HG03097 (cell line): Measurements from ENCODE around the gene NTRK1.
"Not testable (repeated sequence)": the region's sequence is repeated elsewhere in the genome, so short reads cannot be mapped to it uniquely, and the experiment has no call there.

Experiments
- ATAC-seq: cut with Tn5 transposase; IDR thresholded peaks from one replicate; pipeline ENCODE4 v1.9.1; 2021; ENCODE audit not compliant: unreplicated experiment, low FRiP score

The NTRK1 gene

DNA sequence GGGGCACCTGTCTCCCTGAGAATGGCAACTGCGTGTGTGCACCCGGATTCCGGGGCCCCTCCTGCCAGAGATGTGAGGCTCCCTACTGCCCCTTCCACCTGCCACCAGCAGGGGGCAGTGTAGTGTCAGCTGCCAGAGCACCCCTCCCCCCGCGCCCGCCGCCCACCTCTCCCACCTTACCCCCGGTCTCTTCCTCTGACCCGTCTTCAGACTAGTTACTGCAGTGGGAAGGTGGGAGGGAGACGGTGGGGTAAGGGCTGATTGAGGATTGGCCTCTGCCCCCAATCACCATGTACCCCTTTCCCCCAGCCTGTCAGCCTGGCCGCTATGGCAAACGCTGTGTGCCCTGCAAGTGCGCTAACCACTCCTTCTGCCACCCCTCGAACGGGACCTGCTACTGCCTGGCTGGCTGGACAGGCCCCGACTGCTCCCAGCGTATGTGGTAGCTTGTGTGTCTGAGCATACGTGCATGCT, 49.7 kb downstream of the NTRK1 start:
- no peak for ATAC-seq

DNA sequence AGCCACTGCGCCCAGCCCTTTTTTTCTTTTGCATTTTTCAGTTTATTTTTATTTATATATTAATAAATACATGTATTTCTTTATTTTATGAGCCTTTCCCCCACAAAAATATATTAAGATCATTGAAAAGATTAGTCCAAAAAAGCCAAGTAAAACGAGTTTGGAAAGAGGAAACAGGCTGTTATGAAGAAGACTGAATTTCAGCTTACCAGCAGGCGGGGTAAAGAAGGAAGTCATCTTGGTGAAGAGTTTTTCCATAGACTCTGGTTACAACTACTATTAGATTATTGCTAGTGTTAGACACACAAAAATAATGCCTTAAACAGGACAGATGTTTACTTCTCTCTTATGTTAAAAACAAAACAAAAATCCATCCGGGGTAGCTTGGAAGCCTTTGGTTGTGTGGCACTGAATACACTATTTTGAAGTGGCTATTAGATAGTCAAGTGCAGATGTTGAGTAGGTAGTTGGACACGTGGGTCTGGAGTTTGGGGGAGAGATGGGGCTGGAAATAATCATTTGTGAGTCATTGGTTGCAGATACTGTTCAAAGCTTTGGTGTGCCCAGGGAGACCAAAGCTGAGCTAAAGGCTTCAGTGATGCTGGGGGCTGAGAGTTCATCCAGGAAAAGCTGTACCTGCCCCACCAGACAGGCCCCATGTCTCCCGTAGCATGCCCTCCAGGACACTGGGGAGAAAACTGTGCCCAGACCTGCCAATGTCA, 51.1 kb downstream of the NTRK1 start:
- ATAC-seq = no peak

DNA sequence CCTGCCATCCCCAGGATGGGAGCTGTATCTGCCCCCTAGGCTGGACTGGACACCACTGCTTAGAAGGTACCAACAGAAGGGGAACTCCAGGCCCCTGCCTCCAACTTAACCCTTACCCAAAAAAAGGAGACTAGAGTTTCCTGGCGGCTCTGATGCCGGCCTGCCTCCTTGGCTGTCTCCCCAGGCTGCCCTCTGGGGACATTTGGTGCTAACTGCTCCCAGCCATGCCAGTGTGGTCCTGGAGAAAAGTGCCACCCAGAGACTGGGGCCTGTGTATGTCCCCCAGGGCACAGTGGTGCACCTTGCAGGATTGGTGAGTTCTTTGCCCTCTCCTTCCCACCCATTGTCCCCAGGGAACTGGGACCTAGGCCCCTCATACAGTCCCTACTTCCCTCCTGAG, 51.6 kb downstream of the NTRK1 start:
- ATAC-seq = no peak

DNA sequence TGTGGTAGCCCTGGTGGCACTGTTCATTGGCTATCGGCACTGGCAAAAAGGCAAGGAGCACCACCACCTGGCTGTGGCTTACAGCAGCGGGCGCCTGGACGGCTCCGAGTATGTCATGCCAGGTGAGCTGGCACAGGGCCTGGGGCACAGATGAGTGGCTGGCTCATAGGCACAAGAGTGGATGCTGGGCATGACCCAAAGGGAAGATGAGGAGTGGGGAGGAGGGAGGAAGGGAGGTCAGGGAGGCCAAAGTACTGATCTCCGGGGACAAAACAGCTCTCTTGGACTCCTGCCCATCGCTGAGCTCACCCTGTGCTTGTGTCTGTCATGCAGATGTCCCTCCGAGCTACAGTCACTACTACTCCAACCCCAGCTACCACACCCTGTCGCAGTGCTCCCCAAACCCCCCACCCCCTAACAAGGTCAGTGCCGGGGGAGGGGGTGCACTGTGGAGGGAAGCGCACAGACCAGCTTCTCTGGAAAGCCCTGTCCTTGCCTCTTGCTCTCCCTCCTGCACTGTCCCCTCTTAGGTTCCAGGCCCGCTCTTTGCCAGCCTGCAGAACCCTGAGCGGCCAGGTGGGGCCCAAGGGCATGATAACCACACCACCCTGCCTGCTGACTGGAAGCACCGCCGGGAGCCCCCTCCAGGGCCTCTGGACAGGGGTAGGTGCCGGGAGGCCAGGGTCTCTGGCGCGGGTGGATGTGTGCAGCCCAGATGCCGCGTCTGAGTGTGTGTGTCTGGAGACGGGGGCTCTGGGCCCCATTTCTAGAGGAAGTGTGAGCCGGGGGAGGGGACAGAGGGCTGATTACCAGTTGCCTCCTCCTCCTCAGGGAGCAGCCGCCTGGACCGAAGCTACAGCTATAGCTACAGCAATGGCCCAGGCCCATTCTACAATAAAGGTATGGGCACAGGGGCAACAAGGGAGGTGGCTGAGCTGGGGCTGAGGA, 52.5 kb downstream of the NTRK1 start:
- no peak for ATAC-seq

DNA sequence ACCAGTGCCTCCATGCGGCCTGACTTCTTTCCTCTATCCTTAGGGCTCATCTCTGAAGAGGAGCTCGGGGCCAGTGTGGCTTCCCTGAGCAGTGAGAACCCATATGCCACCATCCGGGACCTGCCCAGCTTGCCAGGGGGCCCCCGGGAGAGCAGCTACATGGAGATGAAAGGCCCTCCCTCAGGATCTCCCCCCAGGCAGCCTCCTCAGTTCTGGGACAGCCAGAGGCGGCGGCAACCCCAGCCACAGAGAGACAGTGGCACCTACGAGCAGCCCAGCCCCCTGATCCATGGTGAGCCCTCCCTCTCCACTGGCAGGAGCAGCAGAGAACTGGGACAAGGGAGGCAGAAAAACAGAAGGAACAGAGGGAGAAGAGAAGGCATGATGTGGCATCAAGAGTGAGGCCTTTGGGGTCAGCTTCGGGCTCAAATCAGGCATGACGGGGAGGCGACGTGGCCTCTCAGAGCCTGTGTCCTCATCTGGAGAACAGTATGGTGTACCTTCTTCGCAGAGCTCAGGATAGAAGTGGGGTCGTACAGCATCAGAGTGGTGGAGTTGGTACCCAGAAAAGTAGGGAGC, 53.2 kb downstream of the NTRK1 start:
- no peak for ATAC-seq

DNA sequence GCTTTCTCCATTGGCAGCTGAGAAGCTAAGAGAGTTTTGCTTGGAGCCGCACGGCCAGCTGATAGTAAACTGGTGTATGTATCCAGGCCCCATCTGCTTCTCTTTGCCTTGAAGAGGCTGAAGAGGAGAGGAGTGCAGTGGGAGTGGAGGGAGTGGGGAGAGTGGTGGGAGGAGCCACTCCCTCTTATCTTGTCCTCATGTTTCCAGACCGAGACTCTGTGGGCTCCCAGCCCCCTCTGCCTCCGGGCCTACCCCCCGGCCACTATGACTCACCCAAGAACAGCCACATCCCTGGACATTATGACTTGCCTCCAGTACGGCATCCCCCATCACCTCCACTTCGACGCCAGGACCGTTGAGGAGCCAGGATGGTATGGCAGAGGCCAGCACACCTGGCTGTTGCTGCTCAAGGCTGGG, 53.8 kb downstream of the NTRK1 start:
- no peak for ATAC-seq

DNA sequence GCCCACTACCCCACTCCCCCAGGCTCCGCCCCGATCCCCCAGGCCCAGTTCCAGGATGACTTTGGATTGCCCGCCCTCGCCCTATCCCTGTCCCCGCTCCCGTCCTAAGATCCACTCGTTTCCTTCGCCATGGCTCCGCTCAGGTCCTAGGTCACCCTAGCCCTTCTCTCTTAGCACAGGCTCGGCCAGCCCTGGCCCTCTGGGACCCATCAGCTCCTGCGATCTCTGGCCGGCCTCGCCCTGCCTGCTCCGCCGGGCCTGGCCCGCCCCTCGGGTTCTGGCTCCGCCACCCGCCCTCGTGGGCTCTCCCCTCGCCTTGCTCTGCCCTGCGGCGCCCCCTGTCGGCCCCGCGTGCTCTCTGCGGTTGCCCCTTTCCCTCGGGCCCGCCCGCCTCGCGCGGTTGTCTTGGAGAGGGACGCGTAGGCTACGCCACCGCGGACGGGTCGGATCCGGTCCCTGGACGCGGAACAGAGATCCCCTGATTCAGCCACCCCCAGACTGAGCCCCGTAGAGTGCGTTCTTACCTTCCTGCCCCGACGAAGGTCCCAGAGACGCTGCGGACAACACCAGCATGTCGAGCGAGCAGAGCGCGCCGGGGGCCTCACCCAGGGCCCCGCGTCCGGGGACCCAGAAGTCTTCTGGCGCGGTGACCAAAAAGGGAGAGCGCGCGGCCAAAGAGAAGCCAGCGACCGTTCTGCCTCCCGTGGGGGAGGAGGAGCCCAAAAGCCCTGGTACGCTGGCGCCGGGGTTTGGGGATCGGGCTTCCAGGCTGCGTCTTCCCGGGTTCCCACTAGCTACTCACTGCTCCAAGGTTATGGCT, 59.8 kb downstream of the NTRK1 start, which contains the start of gene LRRC71:
Gene LRRC71, plus strand, starts transcription at position 400 of the 820 bp plus-strand sequence. Its CDS starts 172 bp downstream, at position 572.
- ATAC-seq = no peak

DNA sequence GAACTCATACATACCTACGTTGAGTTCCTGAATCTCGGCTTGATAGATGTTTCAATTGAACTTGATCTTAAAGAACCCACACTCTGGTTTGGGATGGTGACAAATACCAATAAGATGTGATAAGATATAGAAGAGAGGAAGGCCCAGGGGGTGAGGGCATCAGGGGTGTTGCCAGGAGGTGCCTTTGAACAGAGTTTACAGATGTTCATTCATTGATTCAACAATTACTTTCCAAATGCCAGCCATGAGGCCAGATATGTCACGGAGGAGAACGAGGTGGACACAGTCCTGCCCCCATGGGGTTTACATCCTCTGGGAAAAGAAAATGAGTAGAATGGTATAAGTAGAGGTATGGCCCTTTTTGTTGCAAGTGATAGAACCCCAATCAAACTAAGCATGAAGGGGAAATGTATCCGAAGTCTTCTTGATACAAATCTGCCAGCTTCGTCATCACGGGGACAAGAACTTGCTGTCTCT, 60.4 kb downstream of the NTRK1 start:
- no peak for ATAC-seq

DNA sequence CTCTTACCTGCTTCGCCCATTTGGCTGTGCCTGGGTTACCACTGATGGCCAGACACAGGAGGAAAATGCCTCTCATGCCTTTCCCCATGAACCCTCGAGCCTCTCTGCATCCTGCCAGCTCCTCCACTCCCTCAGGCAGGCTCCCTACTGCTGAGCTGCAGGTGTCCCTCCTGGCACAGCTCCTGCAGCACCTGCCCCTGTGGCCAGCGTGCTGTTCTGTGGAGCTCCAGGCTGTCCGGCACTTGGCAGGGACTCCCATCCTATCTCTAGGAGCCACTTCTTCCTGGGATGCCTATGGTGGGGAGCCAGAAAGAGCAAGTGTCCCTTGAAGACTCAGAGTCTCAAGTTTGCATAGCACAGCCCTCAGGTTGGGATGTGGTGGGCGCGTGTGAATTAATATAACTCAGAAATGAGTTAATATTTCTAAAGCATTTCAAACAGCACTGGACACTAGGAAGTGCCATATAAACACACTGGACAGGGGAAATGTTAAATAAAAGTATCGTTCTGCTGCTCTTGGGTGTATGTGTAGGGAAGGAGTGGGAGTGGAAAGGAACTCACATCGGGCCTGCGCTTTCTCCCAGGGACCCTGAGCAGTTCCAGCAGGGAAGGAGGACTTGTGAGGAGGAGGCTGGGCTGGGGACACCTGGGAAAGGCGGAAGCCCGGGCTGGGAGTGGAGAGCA, 62.5 kb downstream of the NTRK1 start:
- ATAC-seq = no peak

DNA sequence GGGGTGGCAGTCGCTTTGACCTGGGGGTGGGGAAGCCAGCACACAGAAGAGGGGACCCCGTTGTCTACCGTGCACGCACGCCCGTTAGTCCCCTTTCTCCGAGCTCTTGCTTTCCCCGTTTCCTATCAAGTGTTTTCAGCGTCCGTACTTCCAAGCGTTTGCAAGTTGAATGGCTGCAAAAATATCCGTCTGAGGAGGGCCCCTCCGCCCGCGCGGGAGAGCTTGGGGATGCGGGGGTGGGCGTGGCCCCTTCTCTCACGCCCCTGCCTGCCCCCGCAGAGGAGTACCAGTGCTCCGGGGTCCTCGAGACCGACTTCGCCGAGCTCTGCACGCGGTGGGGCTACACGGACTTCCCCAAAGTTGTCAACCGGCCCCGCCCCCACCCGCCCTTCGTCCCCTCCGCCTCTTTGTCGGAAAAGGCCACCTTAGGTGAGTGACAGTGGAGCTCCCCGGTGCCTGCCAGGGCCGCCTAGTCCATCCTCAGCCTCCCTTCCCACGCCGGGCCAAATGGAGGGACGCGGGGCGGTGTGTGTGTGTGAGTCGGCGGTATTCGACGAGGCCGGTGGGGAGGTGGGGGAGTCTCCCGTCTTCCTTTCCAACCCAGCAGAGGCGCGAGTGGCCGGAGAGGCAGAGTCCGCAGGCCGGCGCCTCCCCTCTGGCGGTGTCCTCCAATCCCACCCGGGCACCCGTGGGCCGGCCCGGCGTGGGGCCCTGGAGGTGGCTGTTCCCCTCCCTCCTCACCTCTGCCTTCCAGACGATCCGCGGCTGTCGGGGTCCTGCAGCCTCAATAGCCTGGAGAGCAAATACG, 63.2 kb downstream of the NTRK1 start:
- ATAC-seq = no peak

DNA sequence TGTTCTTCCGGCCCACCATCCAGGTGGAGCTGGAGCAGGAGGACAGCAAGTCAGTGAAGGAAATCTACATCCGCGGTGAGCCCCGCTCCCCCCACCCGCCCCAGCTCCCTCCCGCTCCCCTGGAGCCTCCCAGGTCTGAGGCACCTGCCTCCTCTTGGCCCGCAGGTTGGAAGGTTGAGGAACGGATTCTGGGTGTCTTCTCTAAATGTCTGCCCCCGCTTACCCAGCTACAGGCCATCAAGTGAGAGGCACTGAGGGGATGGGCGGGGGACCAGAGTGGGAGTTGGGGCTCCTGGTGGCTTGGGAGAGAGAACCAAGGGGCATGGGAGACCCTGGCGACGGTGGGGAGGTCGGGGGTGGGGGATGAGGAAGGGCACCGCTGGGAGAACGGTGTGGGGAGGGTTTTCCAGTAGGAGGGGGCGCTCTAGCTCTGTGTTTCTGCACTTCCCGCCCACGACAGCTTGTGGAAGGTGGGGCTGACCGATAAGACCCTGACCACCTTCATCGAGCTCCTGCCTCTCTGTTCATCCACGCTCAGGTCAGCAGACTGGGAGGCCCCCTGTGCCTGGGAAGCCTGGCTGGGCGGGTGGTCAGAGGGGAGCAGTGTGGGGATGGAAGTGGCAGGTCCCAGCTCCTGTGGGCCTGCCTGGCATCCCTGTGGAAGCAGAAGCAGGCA, 64.0 kb downstream of the NTRK1 start:
- no peak for ATAC-seq

DNA sequence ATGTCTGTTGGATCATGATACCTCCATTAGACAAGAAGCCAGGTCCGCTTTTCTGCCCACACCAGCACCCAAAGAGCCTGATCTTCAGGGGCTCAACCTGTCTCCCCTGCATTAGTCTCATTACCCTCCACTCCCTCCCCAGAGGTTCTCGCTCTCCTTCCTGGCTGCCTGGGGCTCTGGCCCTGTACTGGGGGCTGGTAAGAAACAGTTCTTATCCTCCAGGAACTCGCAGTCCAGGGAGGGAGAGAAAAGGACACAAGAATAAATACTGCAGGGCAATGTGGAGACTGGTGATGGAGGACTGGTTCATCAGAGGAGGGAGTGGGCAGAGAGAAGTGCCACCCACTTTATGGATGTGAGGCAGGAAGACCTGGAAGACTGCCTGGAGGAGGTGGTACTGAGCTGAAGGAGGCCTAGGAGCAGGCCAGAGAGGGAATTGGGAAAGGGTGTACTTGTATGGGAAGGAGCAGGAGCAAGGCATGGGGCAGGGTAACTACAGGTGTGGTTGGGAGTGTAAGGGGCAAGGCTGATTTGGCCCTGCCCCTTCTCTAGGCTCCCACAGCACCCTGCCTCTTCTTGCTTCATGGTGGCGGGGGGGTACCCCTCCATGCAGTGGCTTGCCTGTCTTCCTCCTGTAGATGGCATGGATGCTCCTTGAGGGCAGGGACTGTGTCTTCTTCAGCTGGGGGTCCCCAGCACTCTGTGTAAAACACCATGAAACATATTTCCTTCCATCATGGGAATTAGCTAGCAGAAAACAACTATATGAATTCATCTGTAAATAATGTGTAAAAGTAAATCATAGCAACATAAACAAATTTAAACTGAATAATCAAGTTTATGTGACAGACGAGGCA, 64.7 kb downstream of the NTRK1 start:
- no peak for ATAC-seq

DNA sequence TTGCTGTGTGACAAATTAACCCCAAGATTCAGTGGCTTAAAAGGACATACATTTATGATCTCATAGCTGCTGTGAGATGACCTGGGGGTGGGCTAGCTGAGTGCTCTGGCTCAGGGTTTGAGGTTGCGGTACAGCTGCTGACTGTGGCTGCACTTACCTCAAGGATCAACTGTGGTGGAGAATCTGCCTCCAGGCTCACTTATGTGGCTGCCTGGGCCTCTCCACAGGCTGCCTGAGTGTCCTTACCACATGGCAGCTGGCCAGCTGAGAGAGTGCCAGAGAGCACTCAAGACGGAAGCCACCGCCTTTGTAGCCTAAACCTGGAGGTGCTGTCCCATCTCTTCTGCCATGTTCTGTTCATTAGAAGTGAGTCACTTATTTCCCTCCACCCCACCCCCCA, 65.5 kb downstream of the NTRK1 start:
- no peak for ATAC-seq

DNA sequence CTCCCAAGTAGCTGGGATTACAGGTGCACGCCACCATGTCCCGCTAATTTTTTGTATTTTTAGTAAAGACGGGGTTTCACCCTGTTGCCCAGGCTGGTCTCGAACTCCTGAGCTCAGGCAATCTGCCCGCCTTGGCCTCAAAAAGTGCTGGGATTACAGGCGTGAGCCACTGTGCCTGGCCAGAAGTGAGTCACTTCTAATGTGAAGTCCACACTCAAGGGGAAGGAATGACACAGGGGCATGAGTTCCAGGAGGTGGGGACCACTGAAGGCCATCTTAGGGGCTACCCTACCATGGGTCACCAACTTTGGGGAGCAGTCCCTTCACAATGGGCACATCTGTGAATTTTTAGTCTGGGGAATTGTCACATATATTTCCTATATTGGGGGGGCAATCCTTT, 66.0 kb downstream of the NTRK1 start:
- not testable (repeated sequence) for ATAC-seq

DNA sequence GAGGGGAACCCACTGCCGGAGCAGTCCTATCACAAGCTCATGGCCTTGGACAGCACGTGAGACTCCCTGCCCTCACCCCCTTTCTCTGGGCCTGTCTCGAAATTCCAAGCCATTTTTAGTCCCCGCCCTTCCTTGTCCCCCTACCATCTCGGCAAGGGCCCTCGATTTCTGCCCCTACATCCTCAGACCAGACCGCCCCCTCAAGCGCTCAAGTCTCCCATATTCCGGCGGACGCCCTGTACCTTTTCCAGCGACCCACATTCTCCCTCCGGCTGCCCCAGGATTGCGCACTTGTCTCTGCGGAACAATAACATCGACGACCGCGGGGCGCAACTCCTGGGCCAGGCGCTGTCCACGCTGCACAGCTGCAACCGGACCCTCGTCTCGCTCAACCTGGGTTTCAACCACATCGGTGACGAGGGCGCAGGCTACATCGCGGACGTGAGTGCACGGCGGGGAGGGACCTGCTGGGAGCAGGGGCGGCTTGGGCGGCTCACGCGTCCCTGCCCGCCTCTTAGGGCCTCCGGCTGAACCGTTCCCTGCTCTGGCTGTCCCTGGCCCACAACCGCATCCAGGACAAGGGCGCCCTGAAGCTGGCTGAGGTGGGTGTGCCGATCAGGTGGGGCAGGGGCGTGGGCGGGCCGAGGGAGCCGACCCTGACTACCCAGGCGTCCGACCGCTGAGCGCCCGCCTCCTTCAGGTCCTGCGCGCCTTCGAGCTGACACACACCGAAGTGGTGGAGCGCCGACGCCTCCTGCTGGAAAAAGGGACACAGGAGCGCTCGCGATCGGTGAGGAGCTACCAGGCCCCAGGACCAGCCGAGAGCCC, 66.8 kb downstream of the NTRK1 start:
- no peak for ATAC-seq

DNA sequence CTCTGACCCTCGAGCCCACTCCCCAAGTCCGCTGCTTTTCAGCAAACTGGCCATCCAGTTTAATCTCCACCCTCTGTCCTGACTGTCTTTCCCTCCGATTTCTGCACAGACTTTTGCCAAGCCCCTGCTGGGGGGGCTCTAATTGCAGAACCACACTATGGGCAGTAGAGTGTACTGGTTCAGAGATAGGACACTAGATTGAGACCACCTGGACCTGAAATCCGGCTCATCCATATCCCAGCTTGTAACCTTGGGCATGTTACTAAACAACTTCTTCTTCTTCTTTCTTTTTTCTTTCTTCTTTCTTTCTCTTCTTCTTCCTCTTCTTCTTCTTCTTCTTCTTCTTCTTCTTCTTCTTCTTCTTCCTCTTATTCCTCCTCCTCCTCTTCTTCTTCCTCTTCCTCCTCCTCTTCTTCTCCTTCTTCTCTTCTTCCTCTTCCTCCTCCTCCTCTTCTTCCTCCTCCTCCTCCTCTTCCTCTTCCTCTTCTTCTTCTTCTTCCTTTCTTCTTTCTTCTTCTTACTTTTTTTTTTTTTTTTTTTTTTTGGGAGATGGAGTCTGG, 67.5 kb downstream of the NTRK1 start:
- ATAC-seq = no peak
